Measurements from ENCODE around the gene RNF34. TPM values are rescaled to one million over a fixed set of nuclear protein-coding genes. Genes with fewer than 3 reads are reported as not detected.

RNF34 gene
- total and polyA plus RNA-seq, 2 donors (not counting 3 experiments of a cell fraction or from before 2014, with no cell fraction given) = 37.6 to 51.1 TPM

- Histone ChIP-seq H3K27me3 (ENCODE audit: control insufficient read depth in 2 of 2, insufficient read depth in 2 of 2, low read length in 2 of 2) (no peaks in the 10 kb centered on the region), H3K36me3 (ENCODE audit: control insufficient read depth in 2 of 2, extremely low read depth in 1 of 2, insufficient read depth in 2 of 2, low read length in 2 of 2) (peaks cover 10 to 22% of the 10 kb centered on the region in 2 experiments), H4K20me1 (replicated peaks; ENCODE audit: control insufficient read depth, extremely low read depth, insufficient read depth, low read length) (no peaks in the 10 kb centered on the region), H3K4me1 (ENCODE audit: control insufficient read depth, extremely low read depth, insufficient read depth, low read length) (no peaks in the 10 kb centered on the region), H3K9me1 (replicated peaks; ENCODE audit: control insufficient read depth, extremely low read depth, insufficient read depth, low read length) (no peaks in the 10 kb centered on the region), H3K27ac (ENCODE audit: insufficient read depth, low read depth, low read length) (no peak overlapping the region), H2AFZ (ENCODE audit: low read depth, low read length) (no peak overlapping the region), H3K4me3 (replicated peaks in 1 of 3; ENCODE audit: insufficient read depth in 1 of 3, low read depth in 1 of 3, low read length in 3 of 3) (no peak overlapping the region), H3K79me2 (ENCODE audit: control insufficient read depth, insufficient read depth, low read length) (no peaks in the 10 kb centered on the region), H3K9ac (replicated peaks; ENCODE audit: extremely low read depth, insufficient read depth, low read length) (no peak overlapping the region), H3K9me3 (replicated peaks; ENCODE audit: control insufficient read depth, insufficient read depth, low read length) (no peaks in the 10 kb centered on the region), H3K4me2 (ENCODE audit: insufficient read depth, low read length) (no peak overlapping the region)
- intact Hi-C loops (cut with micrococcal nuclease) (no loop called here), dilution Hi-C loops (cut with MboI; ENCODE audit: extremely low pct_ligation_motif_present, low sequenced_read_pairs) (no loop called here)
- POLR2A ChIA-PET = no interaction called here
- no peak for FAIRE-seq
- CTCF ChIA-PET = no interaction called here
- no peak for TF ChIP-seq FOS (IDR thresholded peaks at IDR 0.05; ENCODE audit: borderline replicate concordance, insufficient read depth, low read length)
- TF ChIP-seq, protein P1, sequence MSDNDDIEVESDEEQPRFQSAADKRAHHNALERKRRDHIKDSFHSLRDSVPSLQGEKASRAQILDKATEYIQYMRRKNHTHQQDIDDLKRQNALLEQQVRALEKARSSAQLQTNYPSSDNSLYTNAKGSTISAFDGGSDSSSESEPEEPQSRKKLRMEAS (IDR thresholded peaks at IDR 0.05; ENCODE audit: insufficient read depth, insufficient read length) = no peak
- no peak for DNase-seq (ENCODE audit: low read depth, low spot score)
- no TSS peak for BruUV-seq (replicated peaks)
Observed at GRCh38 chr12:121436706-121437105, 36.8 kb downstream of the RNF34 start.

- H3K9me3 ChIP-seq (replicated peaks; ENCODE audit: control insufficient read depth, insufficient read depth, low read length) = no peaks in the 10 kb centered on the region
- BruUV-seq (replicated peaks) = no TSS peak
- H3K27me3 ChIP-seq (ENCODE audit: control insufficient read depth in 2 of 2, insufficient read depth in 2 of 2, low read length in 2 of 2) = no peaks in the 10 kb centered on the region
- H3K4me3 ChIP-seq (replicated peaks in 1 of 3; ENCODE audit: insufficient read depth in 1 of 3, low read depth in 1 of 3, low read length in 3 of 3) = no peak overlapping the region
- no peak for DNase-seq (ENCODE audit: low read depth, low spot score)
- no peaks in the 10 kb centered on the region for H3K4me1 ChIP-seq (ENCODE audit: control insufficient read depth, extremely low read depth, insufficient read depth, low read length)
- CTCF ChIA-PET = interaction anchor here (0.7 kb wide), 1 partner anchor 373 kb away, joined by 3 read pairs; no protein-coding TSS in a partner anchor
- H3K9ac ChIP-seq (replicated peaks; ENCODE audit: extremely low read depth, insufficient read depth, low read length) = no peak overlapping the region
- dilution Hi-C loops (cut with MboI; ENCODE audit: extremely low pct_ligation_motif_present, low sequenced_read_pairs) = no loop called here
- TF ChIP-seq, protein P2, sequence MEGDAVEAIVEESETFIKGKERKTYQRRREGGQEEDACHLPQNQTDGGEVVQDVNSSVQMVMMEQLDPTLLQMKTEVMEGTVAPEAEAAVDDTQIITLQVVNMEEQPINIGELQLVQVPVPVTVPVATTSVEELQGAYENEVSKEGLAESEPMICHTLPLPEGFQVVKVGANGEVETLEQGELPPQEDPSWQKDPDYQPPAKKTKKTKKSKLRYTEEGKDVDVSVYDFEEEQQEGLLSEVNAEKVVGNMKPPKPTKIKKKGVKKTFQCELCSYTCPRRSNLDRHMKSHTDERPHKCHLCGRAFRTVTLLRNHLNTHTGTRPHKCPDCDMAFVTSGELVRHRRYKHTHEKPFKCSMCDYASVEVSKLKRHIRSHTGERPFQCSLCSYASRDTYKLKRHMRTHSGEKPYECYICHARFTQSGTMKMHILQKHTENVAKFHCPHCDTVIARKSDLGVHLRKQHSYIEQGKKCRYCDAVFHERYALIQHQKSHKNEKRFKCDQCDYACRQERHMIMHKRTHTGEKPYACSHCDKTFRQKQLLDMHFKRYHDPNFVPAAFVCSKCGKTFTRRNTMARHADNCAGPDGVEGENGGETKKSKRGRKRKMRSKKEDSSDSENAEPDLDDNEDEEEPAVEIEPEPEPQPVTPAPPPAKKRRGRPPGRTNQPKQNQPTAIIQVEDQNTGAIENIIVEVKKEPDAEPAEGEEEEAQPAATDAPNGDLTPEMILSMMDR (IDR thresholded peaks at IDR 0.05; ENCODE audit: extremely low read depth in 1 of 2, insufficient read depth in 1 of 2, low read depth in 1 of 2, low read length in 2 of 2) = no peak
- TF ChIP-seq, protein P1 (IDR thresholded peaks at IDR 0.05; ENCODE audit: insufficient read depth, insufficient read length) = no peak
- TF ChIP-seq JUN (IDR thresholded peaks at IDR 0.05; ENCODE audit: borderline replicate concordance, insufficient read depth, insufficient read length, low read depth) (no peak), MYC (IDR thresholded peaks at IDR 0.05; ENCODE audit: low read depth, low read length) (no peak), GATA2 (IDR thresholded peaks at IDR 0.05; ENCODE audit: insufficient read depth, insufficient read length, low read depth, low read length) (no peak), FOS (IDR thresholded peaks at IDR 0.05; ENCODE audit: borderline replicate concordance, insufficient read depth, low read length) (no peak), POLR2A (IDR thresholded peaks at IDR 0.05; ENCODE audit: low read depth, low read length) (no peak), EZH2 (IDR thresholded peaks at IDR 0.05; ENCODE audit: borderline replicate concordance, low read depth, low read length, severe bottlenecking) (no peak), POLR2AphosphoS5 (IDR thresholded peaks at IDR 0.05; ENCODE audit: insufficient read depth, low read depth, low read length) (no peak)
- no peak overlapping the region for H3K4me2 ChIP-seq (ENCODE audit: insufficient read depth, low read length)
- H2AFZ ChIP-seq (ENCODE audit: low read depth, low read length) = no peak overlapping the region
- no peak for FAIRE-seq
- H3K36me3 ChIP-seq (ENCODE audit: control insufficient read depth in 2 of 2, extremely low read depth in 1 of 2, insufficient read depth in 2 of 2, low read length in 2 of 2) = peaks cover 10 to 23% of the 10 kb centered on the region in 2 experiments
- H3K9me1 ChIP-seq (replicated peaks; ENCODE audit: control insufficient read depth, extremely low read depth, insufficient read depth, low read length) = no peaks in the 10 kb centered on the region
- H3K79me2 ChIP-seq (ENCODE audit: control insufficient read depth, insufficient read depth, low read length) = no peaks in the 10 kb centered on the region
- intact Hi-C loops (cut with micrococcal nuclease) = no loop called here
- no peaks in the 10 kb centered on the region for H4K20me1 ChIP-seq (replicated peaks; ENCODE audit: control insufficient read depth, extremely low read depth, insufficient read depth, low read length)
- POLR2A ChIA-PET = no interaction called here
- no peak overlapping the region for H3K27ac ChIP-seq (ENCODE audit: insufficient read depth, low read depth, low read length)
Observed at GRCh38 chr12:121438905-121439304, 39.0 kb downstream of the RNF34 start.

Data from endothelial cell of umbilical vein (primary cell).